Measurements from ENCODE around the gene SLC29A2.

GRCh38 chr11:66328302-66329144, 43.0 kb downstream of the SLC29A2 start:
- TF ChIP-seq CTCF (conservative IDR thresholded peaks at IDR 0.05 in 1 of 2, IDR thresholded peaks at IDR 0.05 in 1 of 2; ENCODE audit: low read depth in 1 of 2, low read length in 2 of 2): peak; percentile 88 to 89
- TF ChIP-seq EZH2 (IDR thresholded peaks at IDR 0.05; ENCODE audit: low read length, missing control alignments): no peak

Data from fibroblast of lung (primary cell).